Superior temporal gyrus (tissue), 1 donor: ENCODE data around the gene COPA.
"Not testable (repeated sequence)": the region's sequence is repeated elsewhere in the genome, so short reads cannot be mapped to it uniquely, and the experiment has no call there.

Source experiments
- DNase-seq: peaks from one replicate; pipeline ENCODE4 v3.0.0-alpha.2; 2016; ENCODE audit errors: extremely low spot score

COPA gene

GRCh38 chr1:160342953-160343869, at the start of gene COPA, which contains the start of gene NCSTN:
COPA (minus strand) TSS chr1:160343250; CDS start chr1:160343170, 80 bp downstream.
NCSTN (plus strand) TSS chr1:160343383; CDS start chr1:160343397, 14 bp downstream.
- DNase-seq: peak; percentile 95

- DNase-seq: not testable (repeated sequence)
These were observed 45.4 kb upstream of the COPA start for GRCh38 chr1:160388406-160388805.

GRCh38 chr1:160384812-160385211, 41.8 kb upstream of the COPA start:
- not testable (repeated sequence) for DNase-seq

- DNase-seq: no peak
These were observed 34.6 kb upstream of the COPA start for GRCh38 chr1:160377585-160378206.

GRCh38 chr1:160376525-160377131, 33.6 kb upstream of the COPA start:
- peak; percentile 92 for DNase-seq

- peak; percentile 74 for DNase-seq
These were observed 32.9 kb upstream of the COPA start for GRCh38 chr1:160375788-160376524.

- DNase-seq: no peak
These were observed 31.5 kb upstream of the COPA start for GRCh38 chr1:160374306-160375110.

- DNase-seq: no peak
These were observed 30.6 kb upstream of the COPA start for GRCh38 chr1:160373696-160374095.

- no peak for DNase-seq
These were observed 28.7 kb upstream of the COPA start for GRCh38 chr1:160371756-160372155.

GRCh38 chr1:160371346-160371631, 28.2 kb upstream of the COPA start:
- DNase-seq: no peak

- DNase-seq: no peak
These were observed 27.7 kb upstream of the COPA start for GRCh38 chr1:160370561-160371345.

GRCh38 chr1:160369087-160369486, 26.0 kb upstream of the COPA start:
- DNase-seq: no peak

GRCh38 chr1:160367934-160368923, 25.2 kb upstream of the COPA start:
- DNase-seq: no peak

- no peak for DNase-seq
These were observed 24.5 kb upstream of the COPA start for GRCh38 chr1:160367516-160367900.

- no peak for DNase-seq
These were observed 23.9 kb upstream of the COPA start, which contains the start of gene NHLH1 for GRCh38 chr1:160366731-160367515. NHLH1 (plus strand) TSS chr1:160367071; CDS start chr1:160370732, 3,661 bp downstream.

GRCh38 chr1:160365325-160365724, 22.3 kb upstream of the COPA start:
- no peak for DNase-seq

GRCh38 chr1:160363951-160364735, 21.1 kb upstream of the COPA start:
- DNase-seq: no peak
